ENCODE measurements around the gene THEM4.
"Not testable (repeated sequence)": the region's sequence is repeated elsewhere in the genome, so short reads cannot be mapped to it uniquely, and the experiment has no call there.

Gene THEM4

DNA sequence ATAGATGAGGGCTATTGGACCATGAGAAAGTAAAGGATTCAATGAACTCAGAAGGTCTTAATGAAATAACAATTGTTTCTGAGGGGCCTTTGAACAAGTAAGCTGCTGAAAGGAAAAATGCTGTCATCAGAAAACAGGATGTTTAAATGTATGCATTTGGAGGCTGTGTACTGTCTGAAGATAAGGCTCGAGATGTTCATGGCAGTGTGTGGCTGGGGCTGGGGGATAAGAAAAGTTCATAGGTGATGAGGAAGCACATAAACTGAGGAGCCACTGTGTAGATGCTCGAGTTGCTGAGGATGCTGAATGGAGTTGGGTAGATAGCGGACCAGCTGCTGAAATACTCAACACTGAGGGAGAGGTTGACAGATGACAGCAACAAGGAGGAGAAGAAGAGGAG, 17.8 kb downstream of the THEM4 start:
- no peak for DNase-seq

DNA sequence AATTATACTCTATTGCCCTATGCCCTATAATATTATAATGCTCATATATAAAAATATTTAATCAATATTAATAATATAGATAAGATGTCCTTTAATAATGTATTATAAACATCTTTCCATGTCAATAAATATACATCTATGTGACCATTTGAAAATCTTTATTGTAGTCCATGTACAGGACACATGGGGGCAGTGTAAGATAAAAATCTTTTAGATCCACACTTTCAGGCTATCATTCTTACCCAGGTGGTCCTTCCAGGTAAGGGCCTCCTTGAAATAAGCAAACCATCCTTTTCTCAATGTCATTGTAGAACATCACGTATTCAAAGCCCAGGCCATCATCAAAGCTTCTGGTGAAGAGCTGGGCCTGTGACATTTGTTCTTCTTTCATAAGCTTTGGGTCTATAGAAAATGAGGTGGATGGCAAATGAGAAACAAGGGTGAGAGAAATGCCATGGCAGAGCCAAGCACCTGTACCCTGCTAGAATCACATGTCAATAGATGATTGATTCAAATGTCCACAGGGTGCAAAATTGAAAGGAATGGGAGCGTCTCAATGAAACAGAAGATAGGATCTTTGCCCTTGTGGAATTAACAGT, 20.2 kb downstream of the THEM4 start:
- no peak for DNase-seq

- DNase-seq, result no peak
Measured at GRCh38 chr1:151887028-151887427, 22.3 kb downstream of the THEM4 start.

DNA sequence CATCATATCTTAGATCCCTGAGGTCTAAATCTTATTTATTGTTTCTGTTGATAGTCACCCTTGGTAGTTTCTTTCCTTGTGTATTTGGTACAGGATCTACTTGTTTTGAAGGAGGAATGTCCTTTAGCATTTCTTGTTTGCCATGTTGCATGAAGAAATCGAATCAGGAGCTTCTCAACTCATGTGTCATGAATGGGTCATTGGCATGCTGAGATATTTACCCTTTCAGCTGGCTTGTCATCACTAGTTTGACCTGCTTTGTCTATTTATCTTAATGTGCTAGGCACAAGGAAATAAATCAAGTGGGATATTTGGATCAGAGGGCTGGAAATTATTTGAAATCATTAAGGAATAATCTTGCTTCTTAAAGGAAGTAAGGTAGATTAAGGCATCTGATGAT, 23.8 kb downstream of the THEM4 start:
- no peak for DNase-seq

GRCh38 chr1:151884879-151885278, 24.4 kb downstream of the THEM4 start:
- not testable (repeated sequence) for DNase-seq

DNA sequence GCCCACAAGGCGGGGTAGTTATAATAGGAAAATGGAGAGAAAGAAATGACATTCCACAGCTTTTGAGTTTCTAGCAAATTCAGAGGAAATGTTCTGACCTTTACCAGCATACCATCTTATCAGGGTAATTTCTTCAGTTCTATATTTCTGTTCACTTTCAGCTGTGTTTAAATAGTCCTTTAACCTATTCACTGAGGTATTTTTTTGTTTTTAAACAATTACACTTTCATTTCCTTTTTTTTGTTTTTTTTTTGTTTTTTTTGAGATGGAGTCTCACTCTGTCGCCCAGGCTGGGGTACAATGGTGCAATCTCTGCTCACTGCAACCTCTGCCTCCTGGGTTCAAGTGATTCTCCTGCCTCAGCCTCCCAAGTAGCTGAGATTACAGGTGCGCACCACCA, 24.9 kb downstream of the THEM4 start:
- not testable (repeated sequence) for DNase-seq

- DNase-seq, result not testable (repeated sequence)
Measured at GRCh38 chr1:151883898-151884297, 25.4 kb downstream of the THEM4 start.

- not testable (repeated sequence) for DNase-seq
Measured at GRCh38 chr1:151882918-151883317, 26.4 kb downstream of the THEM4 start.

DNA sequence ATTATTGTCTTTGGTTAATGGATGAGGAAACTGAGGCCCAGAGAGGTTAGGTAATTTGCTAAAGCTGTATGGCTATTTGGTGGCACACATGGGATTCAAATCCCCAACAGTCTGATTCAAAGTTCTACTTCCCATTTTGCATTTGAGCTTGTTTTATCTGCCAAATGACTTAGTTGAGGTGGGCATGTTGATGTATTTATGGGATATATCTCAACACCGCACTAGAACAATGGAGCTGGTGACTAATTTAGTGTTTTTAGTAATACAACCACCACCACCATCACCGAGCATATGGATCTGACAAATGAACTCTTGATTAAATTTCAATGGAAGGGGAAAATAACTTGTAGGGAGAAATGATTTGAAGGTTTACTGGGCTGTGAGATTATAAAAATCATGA, 26.8 kb downstream of the THEM4 start:
- no peak for DNase-seq

DNA sequence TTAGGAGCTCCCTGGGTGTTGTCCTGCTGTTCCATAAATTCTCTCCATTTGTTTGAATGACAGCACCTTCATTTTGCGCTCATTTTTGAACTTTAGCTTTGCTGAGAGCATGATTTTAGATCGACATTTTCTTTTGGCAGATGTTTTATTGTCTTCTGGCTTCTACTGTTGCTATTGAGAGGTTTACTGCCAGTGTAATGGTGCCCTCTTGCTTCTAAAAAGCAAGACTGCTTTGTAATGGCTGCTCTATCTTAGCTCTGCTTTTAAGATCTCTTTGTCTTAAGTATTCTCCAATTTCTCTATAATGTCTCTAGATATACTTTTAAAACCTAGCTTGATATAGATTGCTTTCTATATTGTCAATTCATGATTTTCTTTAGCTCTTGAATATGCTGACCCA, 27.8 kb downstream of the THEM4 start:
- no peak for DNase-seq

DNA sequence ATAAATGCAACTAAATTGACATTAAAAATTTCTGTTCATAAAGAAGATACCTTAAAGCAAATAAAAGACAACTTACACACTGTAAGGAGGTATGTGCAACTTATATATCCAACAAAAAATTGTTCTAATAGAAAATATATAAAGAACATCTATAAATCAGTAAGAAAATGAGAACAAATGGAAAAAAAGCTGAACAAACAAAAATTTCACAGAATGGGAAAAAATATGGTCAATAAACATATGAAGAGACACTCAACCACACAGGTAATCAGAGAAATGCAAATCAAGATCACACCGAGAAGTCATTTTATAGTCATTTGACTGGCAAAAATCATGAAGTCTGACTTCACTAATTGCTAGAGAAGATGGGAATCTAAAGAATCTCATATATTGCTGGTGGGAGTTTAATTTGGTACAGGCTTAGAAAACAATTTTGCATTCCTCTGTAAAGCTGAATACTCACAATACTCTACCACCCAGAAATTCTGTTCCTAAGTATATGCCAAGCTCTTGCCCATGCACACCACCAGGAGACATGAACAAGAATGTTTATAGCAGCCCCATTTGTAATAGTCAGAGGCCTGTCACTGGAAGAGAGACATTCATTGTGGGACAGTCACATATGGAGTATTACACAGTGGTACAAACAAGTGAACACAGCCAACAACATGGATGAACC, 33.8 kb downstream of the THEM4 start:
- DNase-seq, result no peak

- DNase-seq, result not testable (repeated sequence)
Measured at GRCh38 chr1:151872776-151873175, 36.5 kb downstream of the THEM4 start.

DNA sequence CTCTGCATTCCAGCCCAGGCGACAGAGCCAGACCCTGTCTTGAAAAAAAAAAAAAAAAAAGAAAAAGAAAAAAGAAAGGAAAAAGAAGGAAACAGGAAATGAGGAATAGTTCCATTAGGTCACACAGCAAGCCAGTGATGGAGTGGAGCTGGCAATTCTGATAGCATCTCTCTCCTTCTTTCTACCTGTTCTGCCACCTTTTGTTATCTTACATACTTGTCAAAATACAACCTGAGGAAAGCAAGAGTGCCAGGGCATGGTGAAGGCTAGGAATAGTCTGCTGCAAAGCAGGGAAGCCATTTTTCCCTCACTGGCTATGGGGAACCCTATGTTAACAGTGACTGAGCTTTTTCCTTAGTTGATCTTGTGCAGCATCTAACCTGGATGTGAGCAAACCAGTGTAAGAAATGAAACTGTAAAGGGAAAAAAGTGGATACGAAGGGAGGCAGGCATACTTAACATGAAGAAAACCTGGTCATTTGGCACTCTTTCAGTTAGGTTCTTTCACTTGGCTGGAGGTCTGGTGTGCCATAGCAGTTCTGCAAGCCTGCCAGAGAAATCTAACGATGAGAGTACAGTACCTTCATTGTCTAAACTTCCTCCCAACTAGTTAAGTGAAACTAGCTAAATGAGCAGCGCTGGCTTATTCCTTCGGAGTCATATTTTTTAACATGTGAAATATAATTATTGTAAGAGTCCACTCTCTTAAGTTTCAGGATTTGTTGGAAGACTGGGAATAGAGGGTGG, 37.9 kb downstream of the THEM4 start:
- DNase-seq, result no peak

- DNase-seq, result no peak
Measured at GRCh38 chr1:151868486-151868885, 40.8 kb downstream of the THEM4 start.

DNA sequence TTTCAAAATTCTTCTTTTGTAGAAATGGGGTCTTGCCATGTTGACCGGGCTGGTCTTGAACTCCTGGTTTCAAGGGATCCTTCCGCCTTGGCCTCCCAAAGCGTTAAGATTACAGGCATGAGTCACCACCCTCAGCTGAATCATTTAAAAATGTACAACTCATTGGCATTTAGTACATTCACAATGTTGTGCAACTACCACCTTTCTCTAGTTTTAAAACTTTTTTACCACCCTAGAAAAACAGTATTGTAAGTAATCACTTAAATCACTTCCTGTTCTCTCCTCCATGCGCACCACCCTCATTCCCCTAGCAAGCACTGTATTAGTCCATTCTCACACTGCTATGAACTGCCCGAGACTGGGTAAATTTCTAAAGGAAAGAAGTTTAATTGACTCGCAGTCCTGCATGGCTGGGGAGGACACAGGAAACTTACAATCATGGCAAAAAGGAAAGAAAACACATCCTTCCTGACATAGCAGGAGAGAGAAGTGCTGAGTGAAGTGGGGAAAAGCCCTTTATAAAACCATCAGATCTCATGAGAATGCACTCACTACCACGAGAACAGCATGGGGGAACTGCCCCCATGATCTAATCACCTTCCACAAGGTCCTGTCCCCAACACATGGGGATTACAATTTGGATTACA, 41.4 kb downstream of the THEM4 start:
- DNase-seq, result no peak

DNA sequence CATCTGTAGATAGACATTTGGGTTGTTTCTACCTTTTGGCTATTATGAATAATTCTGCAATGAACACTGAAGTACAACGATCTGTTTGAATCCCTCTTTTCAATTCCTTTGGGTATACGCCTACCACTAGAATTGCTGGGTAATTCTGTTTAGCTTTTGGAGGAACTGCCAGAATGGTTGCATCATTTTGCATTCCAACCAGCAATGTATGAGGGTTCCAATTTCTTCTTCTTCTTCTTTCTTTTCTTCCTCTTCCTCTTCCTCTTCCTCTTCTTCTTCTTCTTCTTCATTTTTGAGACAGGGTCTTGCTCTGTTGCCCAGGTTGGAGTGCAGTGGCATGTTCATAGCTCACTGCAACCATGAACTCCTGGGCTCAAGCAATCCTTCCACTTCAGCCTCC, 42.0 kb downstream of the THEM4 start:
- DNase-seq, result no peak

- DNase-seq, result no peak
Measured at GRCh38 chr1:151864411-151864810, 44.9 kb downstream of the THEM4 start.

- DNase-seq, result no peak
Measured at GRCh38 chr1:151862604-151863003, 46.7 kb downstream of the THEM4 start.

DNA sequence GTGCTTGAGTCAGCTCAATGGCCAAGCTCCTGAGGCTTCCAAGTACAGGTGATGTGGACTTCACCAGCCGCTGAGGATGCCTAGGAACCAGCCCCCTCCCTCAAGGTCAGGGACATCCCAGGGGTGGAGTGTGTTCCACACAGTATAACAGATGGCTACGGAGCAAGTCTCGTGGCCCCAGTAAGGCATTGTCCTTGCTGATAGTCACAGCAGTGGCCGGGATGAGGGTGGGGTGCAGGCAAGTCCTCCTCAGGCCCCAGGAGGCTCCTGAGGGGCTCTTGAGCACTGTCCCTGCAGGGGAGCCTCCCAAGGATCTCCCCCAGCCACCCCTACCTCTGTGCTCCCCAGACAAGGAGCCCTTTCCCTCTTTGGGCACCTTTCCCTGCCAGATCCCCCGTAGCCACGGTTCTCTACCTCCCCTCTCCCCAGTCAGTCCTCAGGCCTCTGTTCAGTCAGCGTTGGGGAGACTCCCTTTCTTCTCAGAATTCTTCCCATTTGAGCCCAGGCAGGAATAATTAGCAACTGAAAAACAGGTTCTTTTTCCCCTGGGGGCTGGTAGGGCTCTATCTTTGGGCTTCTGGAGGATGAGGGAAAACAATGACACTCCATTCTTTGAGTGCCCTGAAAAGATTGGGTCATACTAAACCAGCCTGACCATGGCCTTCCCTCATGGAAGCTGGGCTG, 48.7 kb downstream of the THEM4 start:
- DNase-seq, result no peak

DNA sequence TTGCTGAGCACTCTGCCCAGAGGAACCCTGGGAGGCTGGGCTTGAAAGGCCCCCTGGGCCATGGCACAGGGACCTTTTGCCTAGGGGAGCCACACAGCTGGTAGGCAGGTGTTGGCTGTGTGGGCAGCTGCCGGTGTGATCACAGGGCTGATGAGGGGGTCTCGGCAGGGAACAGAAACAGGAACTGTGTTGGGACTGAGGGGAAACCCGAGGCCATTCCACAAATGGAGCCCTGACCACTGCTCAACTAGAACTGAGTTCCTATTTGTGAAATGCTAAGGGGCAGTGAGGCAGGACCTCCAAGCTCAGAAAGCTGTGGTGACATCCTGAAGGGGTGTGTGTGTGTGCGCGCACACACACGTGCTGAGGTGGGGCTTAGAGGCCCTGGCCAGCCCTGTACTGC, 49.4 kb downstream of the THEM4 start:
- no peak for DNase-seq

DNA sequence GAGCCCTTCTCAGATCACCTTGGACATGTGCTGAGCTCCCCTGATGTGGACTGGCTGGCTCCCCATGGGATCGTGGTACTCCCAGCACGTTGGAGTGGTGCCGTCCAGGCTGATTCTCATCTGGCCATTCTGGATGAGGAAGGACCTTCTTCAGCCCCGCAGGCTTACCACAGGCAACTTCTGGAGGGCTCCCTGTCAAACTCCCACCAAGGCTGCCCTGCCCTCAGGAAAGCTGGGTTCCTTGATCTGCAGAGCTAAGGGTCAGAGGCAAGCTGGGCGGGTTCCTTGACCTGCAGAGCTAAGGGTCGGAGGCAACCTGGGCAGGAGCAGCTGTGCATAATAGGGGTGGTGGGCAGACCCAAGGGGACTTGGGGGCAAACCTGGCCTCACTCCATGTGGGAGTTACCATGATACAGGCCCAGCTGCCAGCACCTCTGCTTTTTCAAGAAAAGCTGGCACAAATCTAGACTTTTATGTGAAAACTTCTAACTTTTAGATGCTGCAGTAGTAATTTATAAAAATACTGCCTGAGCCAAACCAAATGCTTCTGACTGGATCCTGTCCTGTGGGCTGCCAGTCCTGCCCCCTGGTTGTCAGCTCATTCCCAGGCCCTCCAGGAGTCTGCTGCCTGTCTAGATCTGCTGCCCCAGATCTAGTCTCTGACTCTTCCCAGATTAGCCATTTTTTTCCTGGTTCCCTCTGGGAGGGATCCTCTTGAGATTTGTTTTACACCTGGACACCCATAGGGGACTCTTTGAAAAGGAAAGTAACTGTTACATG, 50.2 kb downstream of the THEM4 start:
- no peak for DNase-seq

- DNase-seq, result no peak
Measured at GRCh38 chr1:151858030-151858746, 51.1 kb downstream of the THEM4 start.
